ENCODE results near the gene RIPK4.

DNA sequence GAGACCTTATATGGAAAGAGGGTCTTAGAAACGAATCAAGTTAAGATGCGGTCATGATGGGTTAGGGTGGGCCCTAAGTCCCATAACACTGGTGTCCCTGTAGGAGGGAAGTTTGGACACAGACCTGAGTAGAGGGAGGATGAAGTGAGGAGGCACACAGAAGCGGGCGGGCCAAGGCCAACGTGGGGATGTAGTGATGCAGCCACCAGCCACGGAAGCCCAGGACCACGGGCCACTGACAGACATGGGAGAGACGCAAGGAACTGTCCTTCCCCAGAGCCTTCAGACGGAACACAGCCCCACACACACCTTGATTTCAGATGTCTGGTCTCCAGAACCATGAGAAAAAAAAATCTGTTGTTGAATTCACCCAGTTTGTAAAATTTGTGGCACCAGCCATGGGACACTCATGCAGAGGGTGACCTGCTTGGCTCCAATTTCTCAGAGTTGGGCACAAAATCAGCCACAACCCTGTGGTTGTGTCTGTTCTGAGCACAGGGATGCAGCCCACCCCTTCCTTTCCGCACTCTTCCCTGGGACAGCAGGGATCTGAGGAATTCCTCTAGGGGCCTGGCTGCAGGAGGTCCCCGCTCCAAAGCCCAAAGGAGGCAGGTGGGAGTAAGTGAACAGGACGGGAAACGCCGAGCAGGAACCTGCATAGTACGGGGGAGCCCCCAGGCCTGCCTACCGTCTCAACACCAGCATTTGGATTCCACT is 61.1 kb downstream of the RIPK4 start:
- TF ChIP-seq ZNF432 (CRISPR knock-in tag; IDR thresholded peaks at IDR 0.05; ENCODE audit: borderline replicate concordance), result no peak
- TF ChIP-seq SIN3A (IDR thresholded peaks at IDR 0.05; ENCODE audit: borderline replicate concordance, low read depth, low read length), result no peak
- TF ChIP-seq CHD2 (IDR thresholded peaks at IDR 0.05; ENCODE audit: low read depth, low read length), result no peak
- no peak for TF ChIP-seq FOXK2 (IDR thresholded peaks at IDR 0.05)
- TF ChIP-seq, protein P1, sequence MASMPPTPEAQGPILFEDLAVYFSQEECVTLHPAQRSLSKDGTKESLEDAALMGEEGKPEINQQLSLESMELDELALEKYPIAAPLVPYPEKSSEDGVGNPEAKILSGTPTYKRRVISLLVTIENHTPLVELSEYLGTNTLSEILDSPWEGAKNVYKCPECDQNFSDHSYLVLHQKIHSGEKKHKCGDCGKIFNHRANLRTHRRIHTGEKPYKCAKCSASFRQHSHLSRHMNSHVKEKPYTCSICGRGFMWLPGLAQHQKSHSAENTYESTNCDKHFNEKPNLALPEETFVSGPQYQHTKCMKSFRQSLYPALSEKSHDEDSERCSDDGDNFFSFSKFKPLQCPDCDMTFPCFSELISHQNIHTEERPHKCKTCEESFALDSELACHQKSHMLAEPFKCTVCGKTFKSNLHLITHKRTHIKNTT (CRISPR knock-in tag; IDR thresholded peaks at IDR 0.05), result no peak
- TF ChIP-seq, protein P2, sequence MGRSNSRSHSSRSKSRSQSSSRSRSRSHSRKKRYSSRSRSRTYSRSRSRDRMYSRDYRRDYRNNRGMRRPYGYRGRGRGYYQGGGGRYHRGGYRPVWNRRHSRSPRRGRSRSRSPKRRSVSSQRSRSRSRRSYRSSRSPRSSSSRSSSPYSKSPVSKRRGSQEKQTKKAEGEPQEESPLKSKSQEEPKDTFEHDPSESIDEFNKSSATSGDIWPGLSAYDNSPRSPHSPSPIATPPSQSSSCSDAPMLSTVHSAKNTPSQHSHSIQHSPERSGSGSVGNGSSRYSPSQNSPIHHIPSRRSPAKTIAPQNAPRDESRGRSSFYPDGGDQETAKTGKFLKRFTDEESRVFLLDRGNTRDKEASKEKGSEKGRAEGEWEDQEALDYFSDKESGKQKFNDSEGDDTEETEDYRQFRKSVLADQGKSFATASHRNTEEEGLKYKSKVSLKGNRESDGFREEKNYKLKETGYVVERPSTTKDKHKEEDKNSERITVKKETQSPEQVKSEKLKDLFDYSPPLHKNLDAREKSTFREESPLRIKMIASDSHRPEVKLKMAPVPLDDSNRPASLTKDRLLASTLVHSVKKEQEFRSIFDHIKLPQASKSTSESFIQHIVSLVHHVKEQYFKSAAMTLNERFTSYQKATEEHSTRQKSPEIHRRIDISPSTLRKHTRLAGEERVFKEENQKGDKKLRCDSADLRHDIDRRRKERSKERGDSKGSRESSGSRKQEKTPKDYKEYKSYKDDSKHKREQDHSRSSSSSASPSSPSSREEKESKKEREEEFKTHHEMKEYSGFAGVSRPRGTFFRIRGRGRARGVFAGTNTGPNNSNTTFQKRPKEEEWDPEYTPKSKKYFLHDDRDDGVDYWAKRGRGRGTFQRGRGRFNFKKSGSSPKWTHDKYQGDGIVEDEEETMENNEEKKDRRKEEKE (IDR thresholded peaks at IDR 0.05), result no peak
- no peak for TF ChIP-seq ZNF121 (CRISPR knock-in tag; IDR thresholded peaks at IDR 0.05)
